GM19455 (cell line): ENCODE measurements around the gene MCHR1.
"Not testable (repeated sequence)": the region's sequence is repeated elsewhere in the genome, so short reads cannot be mapped to it uniquely, and the experiment has no call there.

Source experiments
- ATAC-seq: cut with Tn5 transposase; IDR thresholded peaks from one replicate; pipeline ENCODE4 v1.9.1; 2021; ENCODE audit not compliant: unreplicated experiment

Gene MCHR1

DNA sequence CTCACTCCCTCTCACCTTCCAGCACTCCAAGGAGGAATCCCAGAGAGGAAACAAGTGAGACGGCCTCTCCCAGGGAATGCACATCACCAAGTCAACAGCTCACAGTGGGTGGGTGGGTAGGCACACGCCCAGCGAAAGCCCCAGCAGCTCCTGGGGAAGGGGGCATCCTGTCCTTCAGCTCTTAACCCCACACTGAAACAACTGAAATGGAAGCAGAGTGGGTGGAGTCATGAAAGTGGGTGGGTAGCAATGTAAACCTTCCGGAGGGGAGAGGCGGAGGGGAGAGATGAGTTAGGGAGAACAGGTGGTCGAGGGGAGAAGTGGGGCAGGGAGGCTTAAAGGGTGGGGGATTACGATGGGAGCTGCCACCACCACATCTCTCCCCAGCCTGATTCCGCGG lies 5.4 kb downstream of the MCHR1 start:
- no peak for ATAC-seq

GRCh38 chr22:40685406-40685805 lies 6.1 kb downstream of the MCHR1 start:
- no peak for ATAC-seq

GRCh38 chr22:40687706-40688105 lies 8.4 kb downstream of the MCHR1 start:
- ATAC-seq = no peak

- ATAC-seq = no peak
Measured at GRCh38 chr22:40690370-40690769, 11.1 kb downstream of the MCHR1 start.

GRCh38 chr22:40691532-40691931 lies 12.2 kb downstream of the MCHR1 start:
- no peak for ATAC-seq

DNA sequence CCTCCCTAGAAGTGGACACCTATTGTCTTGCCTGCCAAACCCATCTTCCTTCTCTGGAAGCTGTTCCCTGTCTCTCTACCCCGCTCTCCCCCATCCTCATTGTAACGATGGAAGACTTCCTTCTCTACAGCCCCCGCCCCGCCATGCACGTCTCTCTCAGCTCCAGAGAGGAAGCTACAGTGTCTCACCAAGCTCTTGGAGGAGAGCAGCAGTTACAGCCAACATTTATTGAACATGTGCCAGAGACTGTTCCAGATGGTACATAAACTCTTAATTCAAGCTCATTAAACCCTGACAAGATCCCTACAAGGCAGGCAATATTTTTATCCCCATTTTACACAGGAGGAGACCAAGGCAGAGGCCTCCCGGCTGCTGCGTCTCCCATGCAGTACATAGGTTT lies 15.1 kb downstream of the MCHR1 start:
- ATAC-seq = no peak

DNA sequence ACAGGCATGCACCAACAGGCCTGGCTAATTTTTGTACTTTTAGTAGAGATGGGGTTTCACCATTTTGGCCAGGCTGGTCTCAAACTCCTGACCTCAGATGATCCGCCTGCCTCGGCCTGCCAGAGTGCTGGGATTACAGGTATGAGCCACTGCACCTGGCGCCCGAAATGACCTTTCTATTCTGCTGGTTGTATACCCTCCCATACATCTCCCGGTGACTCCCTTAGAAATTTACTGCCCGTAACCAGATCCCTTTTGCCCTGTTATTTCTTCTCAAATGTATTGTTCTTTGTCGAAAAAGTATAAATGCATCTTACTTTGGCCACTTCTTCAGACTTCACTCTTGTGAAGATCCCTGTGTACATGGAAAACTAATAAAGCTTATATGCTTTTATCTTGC lies 22.0 kb downstream of the MCHR1 start:
- no peak for ATAC-seq

GRCh38 chr22:40703174-40703573 lies 23.9 kb downstream of the MCHR1 start:
- ATAC-seq = no peak

GRCh38 chr22:40703736-40704135 lies 24.5 kb downstream of the MCHR1 start:
- no peak for ATAC-seq

DNA sequence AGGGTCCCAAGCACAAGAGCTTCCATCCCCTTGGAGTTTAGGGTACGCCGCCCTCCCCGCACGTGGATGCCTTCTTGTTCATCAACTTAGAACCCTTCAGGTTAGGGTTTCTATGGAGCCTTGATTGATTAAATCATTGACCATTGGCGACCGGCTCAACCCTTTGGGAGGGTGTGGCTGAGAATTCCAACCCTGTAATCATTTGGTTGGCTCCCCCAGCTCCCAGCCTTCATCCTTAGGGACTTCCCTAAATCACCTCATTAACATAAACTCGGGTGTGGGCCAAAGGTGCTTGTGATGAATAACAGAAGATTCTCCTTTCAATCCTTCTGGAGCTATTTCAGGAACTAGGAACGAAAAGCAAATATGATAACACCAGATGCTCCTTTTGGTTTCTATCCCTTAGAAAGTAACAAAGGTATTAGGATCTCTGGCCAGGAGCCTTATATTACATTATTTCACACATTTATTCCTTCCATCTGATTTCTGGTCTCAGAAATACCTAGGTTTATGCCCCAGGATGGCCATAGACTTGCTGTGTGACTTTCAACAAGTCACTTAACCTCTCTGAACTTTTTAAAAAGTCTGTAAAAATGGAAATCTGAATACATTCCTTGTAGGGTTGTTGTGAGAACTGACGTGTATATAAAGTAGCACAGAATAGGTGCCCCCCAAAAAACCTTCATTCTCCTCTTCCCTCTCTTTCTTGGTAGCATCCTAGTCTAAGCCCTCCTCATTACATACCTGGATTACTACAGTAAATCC lies 26.8 kb downstream of the MCHR1 start:
- ATAC-seq = no peak

DNA sequence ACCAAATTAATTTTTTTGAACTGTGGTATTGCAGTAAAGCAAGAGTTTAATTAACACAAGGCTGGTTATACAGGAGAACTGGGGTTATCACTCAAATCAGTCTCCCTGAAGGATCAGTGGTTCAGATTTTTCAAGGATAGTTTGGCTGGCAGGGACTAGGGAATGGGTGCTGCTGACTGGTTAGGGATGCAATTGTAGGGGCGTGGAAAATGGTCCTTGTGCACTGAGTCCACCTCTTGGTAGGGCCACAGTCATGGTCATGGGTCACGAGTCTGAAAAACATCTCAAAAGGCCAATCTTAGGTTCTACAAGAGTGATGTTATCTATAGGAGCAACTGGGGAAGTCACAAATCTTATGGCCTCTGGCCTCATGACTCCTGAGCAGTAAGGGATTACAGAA lies 27.9 kb downstream of the MCHR1 start:
- no peak for ATAC-seq

DNA sequence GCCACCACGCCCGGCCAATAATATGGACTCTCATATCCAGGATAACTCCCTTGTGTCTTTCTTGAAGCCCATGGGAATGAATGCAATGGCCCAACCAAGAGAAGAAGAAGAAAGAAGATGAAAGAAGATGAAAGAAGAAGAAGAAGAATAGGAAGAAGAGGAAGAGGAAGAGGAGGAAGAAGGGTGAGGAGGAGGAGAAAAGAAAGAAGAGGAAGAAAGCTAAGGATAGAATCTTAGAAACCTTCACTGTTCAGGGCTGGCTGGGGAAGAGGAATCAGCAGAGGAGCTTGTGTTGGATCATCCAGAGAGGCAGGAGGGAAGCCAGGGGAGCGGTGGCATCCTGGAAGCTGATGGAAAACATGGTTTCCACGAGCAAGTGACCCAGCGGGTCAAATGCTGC lies 28.9 kb downstream of the MCHR1 start:
- ATAC-seq = no peak

DNA sequence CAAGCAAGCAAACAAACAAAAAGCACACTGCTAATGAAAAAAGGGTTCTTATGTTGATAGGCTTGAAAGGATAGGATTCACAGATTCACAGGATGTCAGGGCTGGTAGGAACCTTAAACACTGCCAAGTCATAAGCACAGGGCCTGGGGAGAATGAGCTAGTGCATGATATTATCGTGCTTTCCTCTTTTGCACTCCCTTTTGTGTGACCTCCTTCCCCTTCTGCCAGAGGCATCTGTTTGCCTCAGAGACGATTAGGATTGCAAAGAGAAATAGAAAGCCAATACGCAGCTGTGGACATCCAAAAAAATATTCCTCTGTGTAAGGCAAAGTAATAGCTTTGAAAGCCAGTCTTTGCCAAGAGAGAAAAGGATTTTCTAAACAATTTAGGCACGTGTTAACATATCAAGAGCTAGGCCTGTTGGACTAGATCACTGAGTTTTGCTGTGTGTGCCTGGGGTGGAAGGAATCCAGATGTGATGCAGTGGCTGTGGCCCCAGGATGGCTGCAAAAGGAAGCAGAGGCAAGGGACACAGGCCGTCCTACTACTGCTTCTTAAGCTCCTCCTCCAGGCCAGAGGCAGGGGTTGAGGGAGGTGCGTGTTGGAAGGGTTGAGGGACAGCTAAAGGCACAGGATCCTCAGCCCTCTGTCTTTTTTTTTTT lies 30.6 kb downstream of the MCHR1 start:
- ATAC-seq = no peak

DNA sequence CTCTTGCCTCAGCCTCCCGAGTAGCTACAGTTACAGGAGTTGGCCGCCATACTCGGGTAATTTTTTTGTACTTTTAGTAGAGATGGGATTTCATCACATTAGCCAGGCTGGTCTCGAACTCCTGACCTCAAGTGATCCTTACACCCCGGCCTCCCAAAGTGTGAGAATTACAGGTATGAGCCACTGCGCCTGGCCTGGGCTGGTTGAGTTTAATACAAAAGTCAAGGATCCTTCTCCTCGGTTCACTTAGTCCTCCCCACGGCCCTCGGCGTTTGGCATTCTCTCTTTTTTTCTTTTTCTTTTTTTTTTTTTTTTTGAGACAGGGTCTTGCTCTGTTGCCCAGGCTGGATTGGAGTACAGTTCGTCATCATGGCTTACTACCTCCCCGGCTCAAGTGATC lies 33.0 kb downstream of the MCHR1 start:
- no peak for ATAC-seq

- no peak for ATAC-seq
Measured at GRCh38 chr22:40714499-40715337, 35.4 kb downstream of the MCHR1 start.

GRCh38 chr22:40716116-40716515 lies 36.8 kb downstream of the MCHR1 start:
- no peak for ATAC-seq

- ATAC-seq = not testable (repeated sequence)
Measured at GRCh38 chr22:40717657-40718056, 38.4 kb downstream of the MCHR1 start.

DNA sequence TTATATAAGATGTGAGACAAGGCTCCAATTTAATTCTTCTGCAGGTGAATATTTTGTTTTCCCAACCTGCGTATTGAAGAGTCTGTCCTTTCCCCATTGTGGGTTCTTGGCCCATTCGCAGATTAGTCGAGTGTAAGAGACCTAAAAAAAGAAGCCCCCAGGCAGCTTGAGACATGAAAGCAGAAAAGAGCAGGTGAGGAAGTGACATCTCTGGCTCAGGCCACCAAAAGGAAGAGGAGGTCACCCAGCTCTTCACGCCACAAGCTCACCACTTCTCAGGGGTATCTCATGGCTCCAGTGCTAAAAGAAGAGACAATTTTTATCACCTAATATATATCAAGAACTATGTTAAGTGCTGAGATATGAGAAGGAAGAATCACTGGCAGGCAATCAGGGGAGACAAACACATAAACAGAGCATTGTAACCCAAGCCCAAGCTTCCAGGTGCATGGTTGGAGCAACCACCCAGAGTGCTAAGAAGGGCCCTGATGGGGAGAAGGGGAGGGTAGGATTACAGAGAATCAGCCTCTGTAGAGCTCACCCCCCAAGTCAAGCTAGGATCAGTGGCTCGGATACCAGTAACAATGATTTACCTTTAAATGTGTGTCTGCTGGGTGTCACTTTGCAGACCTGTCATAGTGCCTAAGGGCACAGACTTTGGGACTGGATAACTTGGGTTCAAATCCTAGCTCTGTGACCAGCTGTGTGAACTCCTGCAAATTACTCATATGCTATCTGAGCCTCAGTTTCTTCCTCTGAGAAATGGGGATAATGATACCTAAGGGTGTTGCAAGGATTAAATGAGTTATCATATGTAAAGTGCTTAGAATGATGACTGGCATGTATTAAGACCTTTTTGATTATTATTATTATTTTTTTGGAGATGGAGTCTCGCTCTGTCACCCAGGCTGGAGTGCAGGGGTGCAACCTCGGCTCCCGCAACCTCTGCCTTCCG lies 39.2 kb downstream of the MCHR1 start:
- ATAC-seq = no peak

DNA sequence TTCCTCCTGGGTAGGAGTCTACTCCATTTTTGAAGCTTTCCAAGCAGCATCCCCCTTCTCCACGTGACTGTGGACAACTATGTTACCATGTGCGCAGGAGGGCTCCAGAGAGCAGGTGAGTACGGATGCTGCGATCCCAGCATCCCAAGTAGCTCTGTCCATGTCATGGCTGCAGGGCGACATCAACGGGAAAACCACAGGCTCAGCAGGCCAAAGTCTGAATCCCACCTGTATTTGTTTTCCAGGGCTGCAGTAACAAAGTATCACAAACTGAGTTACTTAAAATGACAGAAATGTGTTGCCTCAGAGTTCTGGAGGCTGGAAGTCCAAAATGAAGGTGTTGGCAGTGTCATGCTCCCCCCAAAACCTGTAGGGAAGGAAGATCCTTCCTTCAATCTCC lies 40.3 kb downstream of the MCHR1 start:
- ATAC-seq = no peak

DNA sequence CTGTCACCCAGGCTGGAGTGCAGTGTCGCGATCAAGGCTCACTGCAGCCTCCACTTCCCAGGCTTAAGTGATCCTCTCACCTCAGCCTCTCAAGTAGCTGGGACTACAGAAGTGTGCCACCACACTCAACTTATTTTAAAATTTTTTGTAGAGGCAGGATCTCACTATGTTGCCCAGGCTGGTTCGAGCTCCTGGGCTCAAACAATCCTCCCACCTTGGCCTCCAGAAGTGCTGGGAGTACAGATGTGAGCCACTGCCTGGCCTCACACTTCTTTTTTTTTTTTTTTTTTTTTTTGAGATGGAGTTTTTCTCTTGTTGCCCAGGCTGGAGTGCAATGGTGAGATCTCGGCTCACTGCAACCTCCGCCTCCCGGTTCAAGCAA lies 40.9 kb downstream of the MCHR1 start:
- ATAC-seq = not testable (repeated sequence)
